Rectal smooth muscle tissue (tissue), 1 donor: ENCODE results near the gene ARHGAP8.
"Not testable (repeated sequence)": the region's sequence is repeated elsewhere in the genome, so short reads cannot be mapped to it uniquely, and the experiment has no call there.

Source experiments
- H3K27ac ChIP-seq: one replicate; pipeline ENCODE4 v1.7.0; 2013; ENCODE audit warnings: low read depth, low read length, inconsistent platforms
- H3K27me3 ChIP-seq: one replicate; pipeline ENCODE4 v1.7.0; 2013; ENCODE audit warnings: low read length; ENCODE audit not compliant: control insufficient read depth, insufficient read depth
- H3K36me3 ChIP-seq: one replicate; pipeline ENCODE4 v1.7.0; 2013; ENCODE audit warnings: low read length; ENCODE audit not compliant: control insufficient read depth, insufficient read depth
- H3K4me1 ChIP-seq: one replicate; pipeline ENCODE4 v1.7.0; 2013; ENCODE audit warnings: low read length; ENCODE audit not compliant: control insufficient read depth, insufficient read depth
- H3K4me3 ChIP-seq: one replicate; pipeline ENCODE4 v1.7.0; 2013; ENCODE audit warnings: low read length
- H3K9ac ChIP-seq: one replicate; pipeline ENCODE4 v1.7.0; 2013; ENCODE audit warnings: low read length

ARHGAP8 gene

DNA sequence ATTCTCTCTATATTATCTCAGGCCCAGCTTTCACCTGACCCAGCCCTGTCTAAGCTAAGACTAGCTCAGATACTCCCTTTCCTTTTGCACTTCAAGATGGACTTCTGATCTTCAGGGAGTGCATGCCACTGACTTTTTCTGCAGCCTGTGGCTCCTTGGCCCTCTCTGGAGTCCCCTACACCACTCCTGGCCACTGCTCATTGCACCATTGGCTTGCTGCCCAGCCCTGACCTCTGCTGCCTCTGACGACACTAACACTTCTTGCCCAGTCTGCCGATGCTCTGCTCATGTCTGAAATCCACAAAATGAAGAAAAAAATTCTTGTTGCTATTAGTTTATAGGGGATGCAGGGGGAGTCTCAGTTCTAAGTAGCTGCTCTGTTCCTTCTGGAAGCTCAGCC is 150.8 kb downstream of the ARHGAP8 start:
- H3K4me3 ChIP-seq, H3K9ac ChIP-seq: not testable (repeated sequence)

DNA sequence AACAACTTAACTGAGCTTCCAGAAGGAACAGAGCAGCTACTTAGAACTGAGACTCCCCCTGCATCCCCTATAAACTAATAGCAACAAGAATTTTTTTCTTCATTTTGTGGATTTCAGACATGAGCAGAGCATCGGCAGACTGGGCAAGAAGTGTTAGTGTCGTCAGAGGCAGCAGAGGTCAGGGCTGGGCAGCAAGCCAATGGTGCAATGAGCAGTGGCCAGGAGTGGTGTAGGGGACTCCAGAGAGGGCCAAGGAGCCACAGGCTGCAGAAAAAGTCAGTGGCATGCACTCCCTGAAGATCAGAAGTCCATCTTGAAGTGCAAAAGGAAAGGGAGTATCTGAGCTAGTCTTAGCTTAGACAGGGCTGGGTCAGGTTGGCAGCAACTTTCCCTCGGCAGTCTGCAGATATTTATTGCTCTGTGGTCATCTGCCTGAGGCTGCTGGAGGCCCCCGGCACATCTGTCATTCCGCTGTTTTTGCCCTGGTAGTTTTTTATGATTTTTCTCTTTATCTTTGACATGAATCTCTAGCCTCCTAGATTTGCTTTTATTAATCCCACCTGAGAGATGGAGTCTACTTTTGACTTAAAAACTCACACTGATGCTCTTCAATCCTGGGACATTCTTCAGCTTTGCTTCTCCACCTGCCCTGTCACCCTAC is 152.2 kb downstream of the ARHGAP8 start:
- not testable (repeated sequence) for H3K9ac ChIP-seq, H3K27me3 ChIP-seq, H3K36me3 ChIP-seq, H3K27ac ChIP-seq, H3K4me3 ChIP-seq, H3K4me1 ChIP-seq

More for the DNA sequence above, 150.8 kb downstream of the ARHGAP8 start:
- H3K4me1 ChIP-seq, H3K36me3 ChIP-seq, H3K27me3 ChIP-seq, H3K27ac ChIP-seq: not testable (repeated sequence)

DNA sequence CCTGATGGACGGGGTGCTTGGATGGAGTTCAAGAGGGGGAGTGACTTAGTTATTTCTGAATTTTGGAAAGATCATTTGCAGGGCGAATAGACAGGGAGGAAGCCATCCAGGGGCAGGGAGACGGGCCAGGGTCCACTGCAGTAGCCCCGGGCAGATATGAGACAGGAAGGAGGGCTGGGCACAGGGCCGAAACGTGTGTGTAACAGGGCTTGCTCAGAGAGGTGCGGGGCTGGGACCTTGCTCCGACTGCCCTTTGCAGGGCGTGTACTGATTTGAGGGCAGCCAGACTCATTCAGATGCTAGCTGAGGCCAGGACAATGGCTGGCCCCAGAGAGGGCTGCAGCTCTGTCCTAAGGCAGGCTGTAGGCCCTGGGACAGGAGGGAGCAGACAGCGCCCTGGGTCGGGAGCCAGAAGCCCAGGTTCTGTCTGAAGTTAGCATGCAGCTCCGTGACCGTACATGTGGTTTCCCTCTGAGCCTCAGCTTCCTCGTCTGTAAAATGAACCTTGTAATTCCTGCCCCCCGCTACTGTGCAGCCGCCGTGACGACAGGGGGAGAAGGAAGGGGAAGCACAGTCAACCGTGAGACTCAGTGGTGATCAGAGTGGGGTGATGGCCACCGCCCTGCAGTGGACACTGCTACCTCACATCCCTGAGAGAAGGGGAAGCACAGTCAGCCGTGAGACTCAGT is 154.0 kb downstream of the ARHGAP8 start:
- H3K27me3 ChIP-seq = no peaks in the 10 kb centered on the region
- no peak overlapping the region for H3K9ac ChIP-seq
- H3K36me3 ChIP-seq = no peaks in the 10 kb centered on the region
- no peaks in the 10 kb centered on the region for H3K4me1 ChIP-seq
- no peak overlapping the region for H3K4me3 ChIP-seq
- H3K27ac ChIP-seq = no peak overlapping the region

DNA sequence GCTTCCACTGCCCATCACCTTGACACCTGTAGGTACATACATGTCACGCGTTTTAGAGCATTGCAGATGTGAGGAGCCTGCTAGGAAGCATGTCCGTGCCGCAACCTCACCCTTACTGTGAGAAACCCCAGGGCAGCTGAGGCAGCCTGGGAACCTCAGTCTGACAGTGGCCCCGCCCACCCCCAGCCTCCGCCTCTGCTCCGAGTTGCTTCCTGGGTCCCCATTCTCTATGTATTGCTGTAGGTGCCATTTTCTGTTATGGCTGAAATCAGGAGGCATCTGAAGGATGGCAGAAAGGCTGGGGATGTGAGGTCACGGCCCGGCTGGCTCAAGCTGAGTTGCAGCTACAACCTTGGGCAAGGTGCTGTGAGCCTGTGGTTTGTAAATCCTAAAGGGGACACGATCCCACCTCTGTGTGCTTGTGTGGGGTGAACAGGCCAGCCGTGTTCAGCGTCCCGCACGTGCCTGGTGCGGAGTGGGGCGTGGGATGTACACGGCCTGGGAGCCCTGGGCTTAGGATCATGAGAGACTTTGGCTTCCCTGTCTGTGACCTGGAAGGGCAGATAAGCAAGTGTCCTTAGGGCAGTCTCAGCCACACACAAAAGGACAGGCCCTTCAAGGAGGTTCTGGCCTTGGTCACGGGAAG is 154.7 kb downstream of the ARHGAP8 start:
- Histone ChIP-seq H3K27ac (no peak overlapping the region), H3K27me3 (no peaks in the 10 kb centered on the region), H3K36me3 (no peaks in the 10 kb centered on the region), H3K9ac (no peak overlapping the region), H3K4me3 (no peak overlapping the region), H3K4me1 (no peaks in the 10 kb centered on the region)

DNA sequence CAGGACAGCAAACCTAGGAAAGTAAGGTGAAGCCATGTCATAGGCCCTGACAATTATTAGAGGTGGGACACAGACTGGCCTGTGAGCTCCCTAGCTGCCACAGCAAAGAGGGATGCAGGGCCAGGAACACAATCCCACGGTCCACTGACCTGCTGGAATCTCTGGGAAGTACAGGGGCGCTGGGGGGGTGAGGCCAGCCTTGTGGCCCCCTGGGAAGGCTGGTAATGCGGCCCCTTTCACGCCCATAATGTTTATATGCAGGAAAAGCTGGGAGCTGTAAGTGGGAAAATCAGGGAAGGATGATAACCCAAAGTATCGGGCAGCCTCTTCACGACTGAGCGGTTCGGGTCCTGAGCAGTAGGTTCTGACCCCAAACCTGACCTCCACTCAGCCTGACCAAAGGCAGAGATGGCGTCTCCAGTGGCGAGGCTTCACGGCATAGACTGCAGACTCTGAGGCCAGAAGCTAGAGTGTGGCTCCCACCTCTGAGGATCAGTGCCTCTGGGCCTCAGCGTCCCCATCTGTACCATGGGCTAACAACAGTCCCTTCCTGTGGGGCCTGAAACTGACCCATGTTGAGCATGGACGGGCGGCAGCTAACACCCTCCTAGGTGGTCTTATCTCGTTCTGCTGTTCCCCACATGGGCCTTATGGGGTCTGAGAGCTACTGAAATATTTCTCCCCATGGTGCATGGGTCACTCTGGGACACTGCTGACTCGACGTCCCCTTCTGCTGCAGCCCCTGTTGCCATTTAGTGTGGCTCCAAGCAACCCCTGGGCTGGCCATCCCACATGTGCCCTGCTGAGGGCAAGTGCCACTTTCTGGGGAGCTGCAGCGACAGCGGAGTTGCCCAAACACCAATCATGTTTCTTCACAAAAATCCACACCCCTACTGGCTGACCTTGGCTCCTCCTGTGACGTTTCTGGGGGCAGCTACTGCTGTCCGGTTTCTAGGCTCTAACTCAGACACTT is 155.7 kb downstream of the ARHGAP8 start:
- Histone ChIP-seq H3K4me1 (no peaks in the 10 kb centered on the region), H3K27me3 (no peaks in the 10 kb centered on the region), H3K36me3 (no peaks in the 10 kb centered on the region), H3K4me3 (no peak overlapping the region), H3K9ac (no peak overlapping the region), H3K27ac (no peak overlapping the region)

DNA sequence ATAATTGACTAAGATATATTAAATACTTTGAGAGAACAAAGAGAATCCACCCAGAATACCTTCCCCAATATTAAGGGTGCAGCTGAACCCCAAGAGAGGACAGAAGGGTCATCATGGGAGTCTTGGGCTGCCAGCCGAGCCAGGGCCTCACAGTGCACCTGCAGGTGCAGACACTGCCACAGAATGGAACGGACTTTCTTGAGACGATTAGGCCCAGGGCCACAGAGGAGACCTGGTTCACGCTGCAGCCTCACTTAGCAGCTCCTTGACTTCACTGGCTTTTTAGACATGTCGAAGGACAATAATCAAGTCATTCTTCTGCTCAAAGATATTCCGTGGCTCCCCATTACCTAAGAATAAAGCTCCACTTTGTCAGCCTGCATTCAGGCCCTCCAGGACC is 156.9 kb downstream of the ARHGAP8 start:
- Histone ChIP-seq H3K4me1 (no peaks in the 10 kb centered on the region), H3K4me3 (no peak overlapping the region), H3K27me3 (no peaks in the 10 kb centered on the region), H3K9ac (no peak overlapping the region), H3K27ac (no peak overlapping the region), H3K36me3 (no peaks in the 10 kb centered on the region)
